HG03342 (cell line): ENCODE data around the gene LCN2.
"Not testable (repeated sequence)": the region's sequence is repeated elsewhere in the genome, so short reads cannot be mapped to it uniquely, and the experiment has no call there.

Experiments
- ATAC-seq: cut with Tn5 transposase; IDR thresholded peaks from one replicate; pipeline ENCODE4 v1.9.1; 2021; ENCODE audit warnings: mild to moderate bottlenecking, moderate library complexity; ENCODE audit not compliant: unreplicated experiment

LCN2 gene

GRCh38 chr9:128149001-128149701 is at the start of gene LCN2:
Gene LCN2 (plus strand): TSS chr9:128149453. CDS start chr9:128149526, 73 bp downstream.
- no peak for ATAC-seq

- ATAC-seq = no peak
Measured at GRCh38 chr9:128099932-128100491, 49.2 kb upstream of the LCN2 start.

- ATAC-seq = no peak
Measured at GRCh38 chr9:128100581-128100980, 48.7 kb upstream of the LCN2 start.

- no peak for ATAC-seq
Measured at GRCh38 chr9:128101231-128101661, 48.0 kb upstream of the LCN2 start.

- no peak for ATAC-seq
Measured at GRCh38 chr9:128101690-128102089, 47.6 kb upstream of the LCN2 start.

GRCh38 chr9:128102196-128102595 is 47.1 kb upstream of the LCN2 start:
- ATAC-seq = no peak

- ATAC-seq = no peak
Measured at GRCh38 chr9:128102861-128103588, 46.2 kb upstream of the LCN2 start.

GRCh38 chr9:128103589-128103962 is 45.7 kb upstream of the LCN2 start:
- ATAC-seq = no peak

GRCh38 chr9:128104171-128104618 is 45.1 kb upstream of the LCN2 start:
- no peak for ATAC-seq

- no peak for ATAC-seq
Measured at GRCh38 chr9:128105538-128106175, 43.6 kb upstream of the LCN2 start.

GRCh38 chr9:128106181-128106939 is 42.9 kb upstream of the LCN2 start:
- no peak for ATAC-seq

- no peak for ATAC-seq
Measured at GRCh38 chr9:128106940-128107467, 42.2 kb upstream of the LCN2 start.

- ATAC-seq = no peak
Measured at GRCh38 chr9:128107468-128108268, 41.6 kb upstream of the LCN2 start.

GRCh38 chr9:128108269-128109049 is 40.8 kb upstream of the LCN2 start:
- ATAC-seq = no peak

- no peak for ATAC-seq
Measured at GRCh38 chr9:128109050-128109709, 40.1 kb upstream of the LCN2 start.

- ATAC-seq = not testable (repeated sequence)
Measured at GRCh38 chr9:128111726-128112125, 37.5 kb upstream of the LCN2 start.

- no peak for ATAC-seq
Measured at GRCh38 chr9:128113526-128114325, 35.5 kb upstream of the LCN2 start.
